GM18870 (cell line): ENCODE results near the gene NDUFB3.
A peak's percentile ranks its signal among the peaks of the same experiment; 100 is the strongest.
"Not testable (repeated sequence)": the region's sequence is repeated elsewhere in the genome, so short reads cannot be mapped to it uniquely, and the experiment has no call there.

Experiments used
- ATAC-seq: cut with Tn5 transposase; IDR thresholded peaks from one replicate; pipeline ENCODE4 v1.9.1; 2021; ENCODE audit warnings: moderate library complexity; ENCODE audit not compliant: unreplicated experiment

The NDUFB3 gene

GRCh38 chr2:201090574-201090973, 18.8 kb downstream of the NDUFB3 start:
- no peak for ATAC-seq

DNA sequence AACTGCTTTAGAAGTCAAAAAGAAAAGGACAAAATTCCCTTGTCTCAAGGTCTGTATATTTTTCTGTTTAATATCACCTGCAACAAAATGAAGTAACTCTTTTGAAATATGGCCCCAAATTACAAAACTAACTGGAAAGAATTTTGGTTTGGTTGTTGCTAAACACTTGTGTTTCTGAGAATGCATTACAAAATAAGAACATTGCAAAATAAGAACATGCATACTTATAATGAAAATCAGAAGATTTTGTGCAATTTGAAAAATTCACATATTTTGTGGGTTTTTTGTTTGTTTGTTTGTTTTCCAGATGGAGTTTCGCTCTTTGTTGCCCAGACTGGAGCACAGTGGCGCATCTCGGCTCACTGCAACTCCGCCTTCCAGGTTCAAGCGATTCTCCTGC, 21.8 kb downstream of the NDUFB3 start:
- ATAC-seq = no peak

GRCh38 chr2:201100497-201100896, 28.7 kb downstream of the NDUFB3 start:
- no peak for ATAC-seq

GRCh38 chr2:201105759-201106158, 34.0 kb downstream of the NDUFB3 start:
- no peak for ATAC-seq

- no peak for ATAC-seq
Observed at GRCh38 chr2:201107624-201108023, 35.8 kb downstream of the NDUFB3 start.

DNA sequence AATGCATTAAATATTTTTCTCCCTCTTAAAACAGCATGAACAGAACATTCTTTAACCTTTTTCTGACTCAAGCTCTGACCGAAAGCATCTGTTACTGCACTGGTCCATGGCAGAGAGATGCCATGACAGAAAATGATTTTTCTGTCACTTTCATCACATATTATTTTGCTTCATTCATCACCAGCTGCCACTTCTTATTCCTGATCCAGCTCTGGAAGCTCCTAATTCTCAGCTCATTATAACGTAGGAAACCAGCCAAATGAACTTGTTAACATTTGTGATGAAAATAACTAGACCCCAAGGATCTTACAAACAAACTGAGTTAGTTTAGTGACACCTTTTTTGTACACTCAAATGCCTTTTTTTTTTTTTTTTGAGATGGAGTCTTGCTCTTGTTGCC, 36.5 kb downstream of the NDUFB3 start:
- ATAC-seq = no peak

DNA sequence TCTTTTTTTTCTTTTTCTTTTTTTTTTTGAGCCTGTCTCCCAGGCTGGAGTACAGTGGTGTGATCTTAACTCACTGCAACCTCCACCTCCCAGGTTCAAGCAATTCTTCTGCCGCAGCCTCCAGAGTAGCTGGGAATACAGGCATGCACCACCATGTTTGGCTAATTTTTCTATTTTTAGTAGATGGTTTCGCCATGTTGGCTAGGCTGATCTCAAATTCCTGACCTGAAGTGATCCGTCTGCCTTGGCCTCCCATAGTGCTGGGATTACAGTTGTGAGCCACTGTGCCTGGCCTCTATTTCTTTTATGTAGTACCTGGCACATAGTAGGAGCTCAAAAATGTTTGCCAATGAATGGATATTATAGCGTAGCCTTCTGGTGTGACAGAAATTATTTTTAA, 37.4 kb downstream of the NDUFB3 start:
- no peak for ATAC-seq

DNA sequence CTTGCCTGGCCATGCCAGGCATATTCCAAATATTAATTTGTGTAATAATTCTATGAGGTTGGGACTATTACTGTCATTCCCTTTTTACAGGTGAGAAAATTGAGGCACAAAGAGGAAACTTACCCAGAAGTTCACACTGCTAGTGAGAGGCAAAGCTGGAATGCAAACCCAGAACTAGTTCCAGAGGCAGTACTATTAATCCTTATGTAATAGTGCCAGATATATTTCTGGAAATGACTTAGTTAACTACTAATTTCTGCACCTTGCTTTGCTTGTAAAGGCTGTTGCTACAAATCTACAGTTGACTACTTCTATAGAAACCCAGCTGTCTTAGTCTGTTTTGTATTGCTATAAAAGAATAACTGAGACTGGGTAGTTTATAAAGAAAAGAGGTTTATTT, 38.8 kb downstream of the NDUFB3 start:
- ATAC-seq = no peak

GRCh38 chr2:201111096-201111495, 39.3 kb downstream of the NDUFB3 start:
- ATAC-seq = no peak

DNA sequence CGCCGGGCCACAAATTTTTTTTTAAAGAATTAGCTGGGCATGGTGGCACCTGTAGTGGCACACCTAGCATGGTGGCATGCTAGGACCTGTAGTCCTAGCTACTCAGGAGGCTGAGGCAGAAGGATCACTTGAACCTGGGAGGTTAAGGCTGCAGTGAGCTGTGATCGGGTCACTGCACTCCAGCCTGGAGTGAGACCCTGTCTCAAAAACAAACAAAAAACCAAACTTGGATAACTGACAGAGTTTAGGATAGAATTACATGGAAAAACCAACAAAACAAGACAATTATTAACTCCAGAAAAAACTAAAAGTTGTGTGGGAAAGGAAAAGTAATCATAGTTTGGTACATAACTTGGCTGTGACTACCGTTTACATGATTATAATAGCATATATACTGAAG, 42.5 kb downstream of the NDUFB3 start:
- ATAC-seq = no peak

DNA sequence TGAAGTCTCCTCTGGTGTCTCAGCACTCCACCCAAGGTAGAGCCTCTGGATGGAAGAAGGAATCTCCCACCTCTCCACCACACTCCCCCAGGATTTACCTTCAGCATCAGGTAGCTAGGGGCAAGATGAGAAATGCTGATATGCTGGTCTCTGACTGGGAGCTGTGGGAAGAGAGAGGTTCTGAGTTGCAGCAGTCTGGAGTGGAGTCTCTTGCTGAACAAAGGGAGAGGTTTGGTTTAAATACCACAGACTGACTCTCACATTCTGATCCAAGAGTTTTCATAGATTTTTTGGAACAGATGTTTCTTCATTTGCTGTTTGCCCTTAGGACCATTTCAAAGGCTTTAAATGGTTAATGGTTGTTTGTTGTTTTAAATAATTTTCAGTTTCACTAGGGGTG, 43.0 kb downstream of the NDUFB3 start:
- ATAC-seq = no peak

DNA sequence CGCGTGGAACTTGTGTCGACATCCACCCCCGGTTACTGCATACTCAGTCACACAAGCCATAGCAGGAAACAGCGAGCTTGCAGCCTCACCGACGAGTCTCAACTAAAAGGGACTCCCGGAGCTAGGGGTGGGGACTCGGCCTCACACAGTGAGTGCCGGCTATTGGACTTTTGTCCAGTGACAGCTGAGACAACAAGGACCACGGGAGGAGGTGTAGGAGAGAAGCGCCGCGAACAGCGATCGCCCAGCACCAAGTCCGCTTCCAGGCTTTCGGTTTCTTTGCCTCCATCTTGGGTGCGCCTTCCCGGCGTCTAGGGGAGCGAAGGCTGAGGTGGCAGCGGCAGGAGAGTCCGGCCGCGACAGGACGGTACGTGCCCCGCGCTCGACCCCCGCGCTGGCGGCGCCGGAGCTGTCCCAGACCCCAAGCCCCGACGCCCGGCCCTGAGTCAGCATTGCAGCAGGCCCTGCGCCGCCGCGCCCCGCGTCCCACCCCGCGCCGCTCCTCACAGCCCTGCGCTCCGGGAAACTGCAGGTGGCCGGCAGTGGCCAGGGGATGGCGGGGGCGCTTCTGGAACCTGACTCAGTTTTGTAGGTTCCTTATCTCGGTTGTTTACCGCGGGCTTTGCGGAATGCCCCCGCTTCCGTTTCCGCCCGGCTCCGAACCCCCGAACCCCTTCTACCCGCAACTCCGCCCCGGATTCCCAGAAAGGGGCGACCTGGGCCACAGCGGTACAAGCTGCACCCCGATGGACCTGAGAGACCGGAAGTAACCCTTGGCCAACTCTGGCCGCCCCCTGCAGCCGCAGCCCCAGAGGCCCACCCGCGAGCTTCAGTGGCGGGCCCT, 44.5 kb downstream of the NDUFB3 start, which contains the start of gene CFLAR:
Gene CFLAR, plus strand, starts transcription at position 50 of the 844 bp plus-strand sequence. CDS start 13,702 bp downstream, outside the sequence.
- peak; percentile 19 for ATAC-seq

DNA sequence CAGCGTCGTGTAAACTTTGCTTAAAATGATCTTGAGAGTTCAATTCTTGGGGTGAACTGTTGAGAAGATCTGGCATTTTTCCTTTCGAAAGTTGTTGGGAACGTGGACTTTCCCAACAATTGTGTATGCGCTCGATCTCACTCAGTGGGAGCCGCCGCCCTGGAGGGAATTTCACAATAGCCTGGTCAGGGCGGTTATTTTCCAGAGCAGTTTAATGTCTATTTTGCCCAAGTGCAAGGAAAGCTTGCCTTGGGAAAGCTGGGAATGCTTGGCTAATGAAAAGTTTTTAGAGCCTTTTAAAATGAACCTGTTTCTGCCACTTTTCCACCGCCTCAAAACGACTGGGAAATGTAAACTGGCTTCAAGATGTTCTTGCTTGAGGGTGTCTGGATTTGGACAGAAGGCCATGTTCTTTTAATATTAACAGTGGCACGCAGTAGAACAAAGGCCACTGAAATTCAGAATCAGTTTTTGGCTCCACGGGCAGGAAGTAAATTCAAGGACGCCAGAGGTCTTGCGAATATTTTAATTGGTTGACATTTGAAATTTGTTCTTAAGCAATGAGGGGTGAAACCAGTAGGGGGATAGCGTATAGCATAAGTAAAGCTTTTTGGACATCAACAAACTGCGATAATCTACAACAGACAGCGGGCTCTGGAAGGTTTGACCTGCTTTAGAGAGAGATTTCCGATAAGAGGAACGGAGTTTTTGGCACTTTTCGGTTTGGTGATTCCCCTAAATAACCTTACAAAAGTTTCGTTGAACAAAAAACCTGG, 45.3 kb downstream of the NDUFB3 start:
- peak; percentile 22 for ATAC-seq

- ATAC-seq = not testable (repeated sequence)
Observed at GRCh38 chr2:201117735-201118094, 45.9 kb downstream of the NDUFB3 start.

GRCh38 chr2:201118121-201118960, 46.5 kb downstream of the NDUFB3 start:
- peak; percentile 39 for ATAC-seq

GRCh38 chr2:201118961-201119854, 47.4 kb downstream of the NDUFB3 start:
- no peak for ATAC-seq

DNA sequence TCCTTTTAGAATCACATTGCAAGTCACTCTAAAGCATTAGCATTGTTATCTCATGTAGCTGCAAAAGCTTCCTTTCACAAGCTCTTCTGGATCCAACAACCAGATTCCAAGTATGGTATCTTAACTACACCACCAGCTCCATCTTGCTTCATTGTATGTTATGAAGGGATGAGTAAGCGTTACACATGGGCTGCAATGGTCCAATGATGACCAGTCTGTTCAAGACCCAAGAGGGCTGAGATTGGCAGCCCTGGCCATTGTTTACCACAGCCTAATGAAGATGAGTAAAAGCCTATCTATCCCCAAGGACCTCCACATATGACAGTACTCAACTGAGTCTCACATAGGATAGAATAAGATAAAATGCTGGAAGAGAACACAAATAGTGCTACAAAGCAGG, 50.5 kb downstream of the NDUFB3 start:
- ATAC-seq = no peak

- ATAC-seq = peak; percentile 22
Observed at GRCh38 chr2:201126308-201127151, 54.7 kb downstream of the NDUFB3 start.

- no peak for ATAC-seq
Observed at GRCh38 chr2:201127152-201127511, 55.3 kb downstream of the NDUFB3 start.
